HL-60/S4 (cell line): Measurements from ENCODE around the gene CASZ1.

ENCODE experiments used
- in situ Hi-C: fragments of 300-500 bp; cut with MboI; formaldehyde crosslinking; loops from 2 replicates; pipeline ENCODE4 v1.14.3; 2022; ENCODE audit warnings: low sequenced_read_pairs

CASZ1 gene

GRCh38 chr1:10613340-10613739, 183.1 kb downstream of the CASZ1 start:
- in situ Hi-C loops: no loop called here

- in situ Hi-C loops: no loop called here
Measured at GRCh38 chr1:10612436-10613160, 183.8 kb downstream of the CASZ1 start.

- in situ Hi-C loops: no loop called here
Measured at GRCh38 chr1:10610901-10611600, 185.4 kb downstream of the CASZ1 start.

- in situ Hi-C loops: no loop called here
Measured at GRCh38 chr1:10608690-10609089, 187.8 kb downstream of the CASZ1 start.

- in situ Hi-C loops: no loop called here
Measured at GRCh38 chr1:10607228-10607627, 189.2 kb downstream of the CASZ1 start.

- in situ Hi-C loops: no loop called here
Measured at GRCh38 chr1:10606064-10606463, 190.4 kb downstream of the CASZ1 start.

- in situ Hi-C loops: no loop called here
Measured at GRCh38 chr1:10604966-10605365, 191.5 kb downstream of the CASZ1 start.

GRCh38 chr1:10602936-10603335, 193.5 kb downstream of the CASZ1 start:
- in situ Hi-C loops: no loop called here

- in situ Hi-C loops: no loop called here
Measured at GRCh38 chr1:10601342-10602070, 194.9 kb downstream of the CASZ1 start.

- in situ Hi-C loops: no loop called here
Measured at GRCh38 chr1:10599194-10599861, 197.1 kb downstream of the CASZ1 start.

GRCh38 chr1:10598389-10598702, 198.1 kb downstream of the CASZ1 start:
- in situ Hi-C loops: no loop called here

GRCh38 chr1:10597492-10598388, 198.7 kb downstream of the CASZ1 start:
- in situ Hi-C loops: no loop called here

GRCh38 chr1:10596780-10597179, 199.7 kb downstream of the CASZ1 start:
- in situ Hi-C loops: no loop called here

- in situ Hi-C loops: no loop called here
Measured at GRCh38 chr1:10594595-10595223, 201.7 kb downstream of the CASZ1 start.

- in situ Hi-C loops: no loop called here
Measured at GRCh38 chr1:10593750-10594149, 202.7 kb downstream of the CASZ1 start.

GRCh38 chr1:10592373-10592772, 204.1 kb downstream of the CASZ1 start:
- in situ Hi-C loops: no loop called here

GRCh38 chr1:10591010-10591409, 205.4 kb downstream of the CASZ1 start:
- in situ Hi-C loops: no loop called here

- in situ Hi-C loops: no loop called here
Measured at GRCh38 chr1:10589074-10589473, 207.4 kb downstream of the CASZ1 start.

GRCh38 chr1:10588640-10589039, 207.8 kb downstream of the CASZ1 start:
- in situ Hi-C loops: no loop called here
